Stimulated activated CD8-positive, alpha-beta memory T cell treated with anti-CD3 and anti-CD28 coated beads, Interleukin-15, amount 100 ng/mL, for 4 hours (primary cell): ENCODE measurements around the gene KIF6.
"Not testable (repeated sequence)": the region's sequence is repeated elsewhere in the genome, so short reads cannot be mapped to it uniquely, and the experiment has no call there.

Source experiments
- DNase-seq, 2 donors: peaks; one replicate each; pipeline ENCODE4 v3.0.0-alpha.2; 2020; ENCODE audit warnings: low read depth in 2 of 2

KIF6 gene

GRCh38 chr6:39294133-39294532, 431.1 kb downstream of the KIF6 start:
- DNase-seq = no peak

DNA sequence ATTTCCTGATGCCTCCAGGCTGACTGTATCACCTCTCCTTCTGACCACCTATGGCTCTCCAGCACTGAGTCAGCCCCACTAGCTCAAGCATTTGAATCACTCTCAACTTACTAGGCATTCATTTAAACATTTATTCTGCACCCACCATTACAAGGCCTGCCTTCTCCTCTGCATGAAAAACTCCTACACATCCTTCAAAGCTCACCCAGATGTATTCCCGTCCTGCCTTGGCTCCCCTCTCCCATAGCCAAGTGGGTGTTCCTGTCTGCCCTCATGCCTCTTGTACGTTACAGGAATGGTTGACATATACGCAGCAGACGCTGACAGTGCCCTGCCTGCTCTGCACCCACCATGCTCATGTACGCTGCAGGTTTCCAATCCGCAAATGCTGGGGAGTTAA, 432.6 kb downstream of the KIF6 start:
- DNase-seq = no peak

DNA sequence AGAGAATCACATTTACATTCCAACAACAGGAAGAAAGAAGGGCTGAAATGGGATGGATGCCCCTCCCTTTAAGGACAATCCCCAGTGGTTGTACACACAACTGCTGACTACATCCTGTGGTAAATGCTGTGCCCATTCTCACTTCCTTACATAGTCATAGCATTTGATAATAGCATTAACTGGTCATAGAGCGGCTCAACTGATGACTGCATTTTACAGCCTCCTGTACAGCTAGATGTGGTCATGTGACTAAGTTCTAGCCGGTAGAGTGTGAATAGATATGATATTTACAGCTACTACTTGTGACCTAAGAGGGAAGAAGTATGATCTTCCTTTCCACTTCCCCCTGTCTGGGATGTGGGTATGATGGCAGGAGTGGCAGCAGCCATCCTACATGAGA, 435.7 kb downstream of the KIF6 start:
- DNase-seq = no peak

- DNase-seq = no peak
Observed at GRCh38 chr6:39287601-39288000, 437.6 kb downstream of the KIF6 start.

GRCh38 chr6:39286596-39286995, 438.6 kb downstream of the KIF6 start:
- not testable (repeated sequence) for DNase-seq

DNA sequence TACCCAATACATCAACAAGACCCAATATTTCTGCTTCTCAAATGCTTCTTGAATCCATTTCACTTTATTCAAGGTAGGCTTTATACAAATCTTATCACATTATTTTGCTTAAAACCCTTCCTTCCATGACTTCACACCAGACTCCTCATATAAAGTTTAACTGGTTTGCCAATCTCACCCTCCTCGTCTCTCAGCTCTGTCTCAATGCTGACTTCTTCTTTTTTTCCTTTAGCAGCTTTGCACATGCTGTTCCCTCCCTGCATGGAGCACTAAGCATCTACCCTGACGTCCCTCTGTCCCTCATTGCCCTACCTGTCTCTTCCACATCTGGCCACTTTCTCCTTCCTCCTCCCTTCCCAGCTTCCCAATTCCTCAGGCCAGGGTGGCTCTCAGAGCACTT, 442.4 kb downstream of the KIF6 start:
- no peak for DNase-seq

DNA sequence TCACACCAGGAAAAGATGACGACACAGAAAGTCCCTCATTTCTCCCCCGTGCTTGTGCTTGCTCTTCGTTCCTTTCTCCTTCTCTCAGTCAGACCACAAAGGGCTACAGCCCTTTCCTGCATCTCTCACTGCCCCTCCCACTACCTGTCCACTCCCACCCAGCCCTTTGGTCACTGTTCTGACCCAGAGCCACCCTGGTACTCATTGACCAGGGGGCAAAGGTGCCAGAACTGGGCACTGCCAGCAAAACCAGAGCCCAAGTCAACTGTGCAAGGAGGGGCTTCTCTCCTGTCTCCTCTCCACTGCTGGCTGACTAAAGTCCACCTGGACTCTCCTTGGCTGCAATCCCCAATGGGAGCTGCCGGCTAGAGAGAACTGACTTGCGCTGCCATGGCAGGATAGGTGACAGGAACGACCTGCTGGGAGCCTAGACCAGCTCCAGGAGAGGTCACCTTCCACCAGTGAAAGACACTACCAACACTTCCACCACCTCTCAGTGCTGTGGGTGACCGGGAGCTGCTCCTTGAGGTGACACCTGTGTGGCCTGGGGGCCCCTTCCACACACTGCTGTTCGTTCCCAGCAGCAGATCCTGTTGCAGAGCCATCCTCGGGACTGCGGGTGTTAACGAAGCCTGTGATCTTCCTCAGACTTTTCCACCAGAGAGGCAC, 443.8 kb downstream of the KIF6 start:
- no peak for DNase-seq

DNA sequence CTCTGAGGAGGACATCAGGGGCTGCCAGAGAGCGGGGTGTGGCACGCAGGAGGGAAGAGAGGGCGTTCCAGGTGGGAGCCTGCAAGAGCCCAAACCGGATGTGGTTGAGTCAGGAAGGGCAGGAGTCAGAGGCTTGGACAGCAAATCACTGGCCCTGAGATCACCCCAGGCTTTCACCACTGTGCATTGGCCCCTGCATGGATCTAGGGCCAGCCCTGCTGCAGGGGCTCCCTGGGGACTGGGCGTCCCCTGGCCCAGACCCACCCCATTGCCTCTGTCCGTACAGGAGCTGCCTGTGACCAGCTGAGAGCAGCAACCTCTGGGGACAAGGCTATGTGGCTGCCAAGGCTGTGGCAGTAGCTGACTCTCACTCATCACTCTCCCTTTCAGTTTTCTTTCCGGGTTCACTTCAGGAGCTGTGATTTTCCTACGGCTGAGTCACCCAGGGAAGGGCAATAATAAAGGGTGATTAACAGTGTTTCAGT, 444.9 kb downstream of the KIF6 start:
- DNase-seq = no peak
